ENCODE data around the gene WWOX.

DNA sequence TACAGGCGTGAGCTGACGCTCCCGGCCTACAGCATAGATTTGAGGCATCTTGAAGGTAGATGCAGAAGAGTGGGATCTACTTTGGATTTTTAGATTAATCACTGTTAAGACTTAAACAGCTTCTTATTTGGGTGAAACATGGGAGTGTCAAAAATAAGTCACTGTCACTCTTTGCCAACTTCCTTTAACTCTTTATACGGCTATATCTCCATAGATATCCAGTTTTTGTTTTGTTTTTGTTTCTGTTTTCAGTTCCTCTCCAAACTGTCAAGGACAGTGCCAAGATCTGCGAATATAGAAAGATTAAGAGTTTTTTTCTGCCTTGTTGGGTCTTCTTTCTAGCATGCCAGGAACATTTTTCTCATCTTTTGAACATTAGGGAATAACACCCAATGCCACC is 706.1 kb downstream of the WWOX start:
- TF ChIP-seq, protein P1, sequence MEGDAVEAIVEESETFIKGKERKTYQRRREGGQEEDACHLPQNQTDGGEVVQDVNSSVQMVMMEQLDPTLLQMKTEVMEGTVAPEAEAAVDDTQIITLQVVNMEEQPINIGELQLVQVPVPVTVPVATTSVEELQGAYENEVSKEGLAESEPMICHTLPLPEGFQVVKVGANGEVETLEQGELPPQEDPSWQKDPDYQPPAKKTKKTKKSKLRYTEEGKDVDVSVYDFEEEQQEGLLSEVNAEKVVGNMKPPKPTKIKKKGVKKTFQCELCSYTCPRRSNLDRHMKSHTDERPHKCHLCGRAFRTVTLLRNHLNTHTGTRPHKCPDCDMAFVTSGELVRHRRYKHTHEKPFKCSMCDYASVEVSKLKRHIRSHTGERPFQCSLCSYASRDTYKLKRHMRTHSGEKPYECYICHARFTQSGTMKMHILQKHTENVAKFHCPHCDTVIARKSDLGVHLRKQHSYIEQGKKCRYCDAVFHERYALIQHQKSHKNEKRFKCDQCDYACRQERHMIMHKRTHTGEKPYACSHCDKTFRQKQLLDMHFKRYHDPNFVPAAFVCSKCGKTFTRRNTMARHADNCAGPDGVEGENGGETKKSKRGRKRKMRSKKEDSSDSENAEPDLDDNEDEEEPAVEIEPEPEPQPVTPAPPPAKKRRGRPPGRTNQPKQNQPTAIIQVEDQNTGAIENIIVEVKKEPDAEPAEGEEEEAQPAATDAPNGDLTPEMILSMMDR (IDR thresholded peaks at IDR 0.05) = no peak
- no peak for TF ChIP-seq POLR2A (IDR thresholded peaks at IDR 0.05)

Data from right lobe of liver (tissue), 4 donors.